HCT116 (cell line): ENCODE results near the gene CCDC91.

ENCODE experiments used
- CBX3 ChIP-seq: IDR thresholded peaks from 2 replicates; pipeline ENCODE4 v1.6.1; 2012; ENCODE audit warnings: low read depth
- CTCF ChIP-seq, 3 experiments: fragments of 200-600 bp in 1 of 3; sonication (generic) in 1 of 3; IDR thresholded peaks in 2 of 3; conservative IDR thresholded peaks in 1 of 3; 2 replicates each; pipeline ENCODE4 v1.5.1; 2012 to 2017; ENCODE audit warnings: low read depth in 2 of 3, low read length in 2 of 3, antibody characterized with exemption in 1 of 3, borderline replicate concordance in 1 of 3, control low read depth in 1 of 3, mild to moderate bottlenecking in 1 of 3, mixed read lengths in 1 of 3, mixed run types in 1 of 3, moderate library complexity in 1 of 3; ENCODE audit not compliant: insufficient read depth in 1 of 3
- EZH2 ChIP-seq: fragments of 200-600 bp; sonication (generic); IDR thresholded peaks from 2 replicates; pipeline ENCODE4 v1.6.1; 2017; ENCODE audit warnings: antibody characterized with exemption, mixed run types
- EZH2phosphoT487 ChIP-seq: fragments of 200-600 bp; IDR thresholded peaks from 2 replicates; pipeline ENCODE4 v1.6.1; 2018; ENCODE audit warnings: antibody characterized with exemption, borderline replicate concordance
- POLR2A ChIP-seq: IDR thresholded peaks from 2 replicates; pipeline ENCODE4 v1.7.0; 2011; ENCODE audit warnings: borderline replicate concordance; ENCODE audit not compliant: insufficient read depth, insufficient read length; ENCODE audit errors: extremely low read depth
- RAD21 ChIP-seq: IDR thresholded peaks from 2 replicates; pipeline ENCODE4 v1.6.1; 2012; ENCODE audit warnings: low read depth, mild to moderate bottlenecking
- SP1 ChIP-seq: IDR thresholded peaks from 2 replicates; pipeline ENCODE4 v1.6.1; 2012; ENCODE audit warnings: low read depth
- SRF ChIP-seq: IDR thresholded peaks from 2 replicates; pipeline ENCODE4 v1.6.1; 2012; ENCODE audit warnings: low read depth
- YY1 ChIP-seq: IDR thresholded peaks from 2 replicates; pipeline ENCODE4 v1.6.1; 2011; ENCODE audit warnings: low read length, low read depth, moderate library complexity, mild to moderate bottlenecking; ENCODE audit not compliant: insufficient replicate concordance; ENCODE audit errors: extremely low read depth

GRCh38 chr12:28578361-28578760 is 388.1 kb downstream of the CCDC91 start:
- TF ChIP-seq POLR2A: no peak
- no peak for TF ChIP-seq SRF
- no peak for TF ChIP-seq CTCF (IDR thresholded peaks at IDR 0.05 in 2 of 3, conservative IDR thresholded peaks at IDR 0.05 in 1 of 3; ENCODE audit: borderline replicate concordance in 1 of 3, insufficient read depth in 1 of 3, low read depth in 2 of 3, low read length in 2 of 3)
- no peak for TF ChIP-seq SP1
- TF ChIP-seq YY1: no peak
- no peak for TF ChIP-seq EZH2
- TF ChIP-seq EZH2phosphoT487: no peak
- no peak for TF ChIP-seq RAD21
- no peak for TF ChIP-seq CBX3
